Purkinje cell (primary cell): Measurements from ENCODE around the gene SLC35E4. TPM values are rescaled to one million over a fixed set of nuclear protein-coding genes. Genes with fewer than 3 reads are reported as not detected.

Source experiments
- polyA plus RNA-seq: library from polyadenylated mRNA; unstranded; fragments of >200 nt; fragmentation: Nextera tagmentation; gene quantifications from 2 replicates; pipeline ENCODE4 v1.2.1, GENCODE V29; 2014

Gene SLC35E4, protein sequence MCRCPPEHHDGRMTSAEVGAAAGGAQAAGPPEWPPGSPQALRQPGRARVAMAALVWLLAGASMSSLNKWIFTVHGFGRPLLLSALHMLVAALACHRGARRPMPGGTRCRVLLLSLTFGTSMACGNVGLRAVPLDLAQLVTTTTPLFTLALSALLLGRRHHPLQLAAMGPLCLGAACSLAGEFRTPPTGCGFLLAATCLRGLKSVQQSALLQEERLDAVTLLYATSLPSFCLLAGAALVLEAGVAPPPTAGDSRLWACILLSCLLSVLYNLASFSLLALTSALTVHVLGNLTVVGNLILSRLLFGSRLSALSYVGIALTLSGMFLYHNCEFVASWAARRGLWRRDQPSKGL
- 3.1 and 3.6 TPM in 2 replicates for polyA plus RNA-seq

GRCh38 chr22:30635273-30636225, at the start of gene SLC35E4:
Gene SLC35E4 (plus strand): TSS chr22:30635781. CDS start chr22:30636451, 670 bp downstream.

GRCh38 chr22:30591588-30592359, 43.8 kb upstream of the SLC35E4 start, which contains the start of gene PES1:
Gene PES1 (minus strand): TSS chr22:30591910. CDS start chr22:30591833, 77 bp downstream.

DNA sequence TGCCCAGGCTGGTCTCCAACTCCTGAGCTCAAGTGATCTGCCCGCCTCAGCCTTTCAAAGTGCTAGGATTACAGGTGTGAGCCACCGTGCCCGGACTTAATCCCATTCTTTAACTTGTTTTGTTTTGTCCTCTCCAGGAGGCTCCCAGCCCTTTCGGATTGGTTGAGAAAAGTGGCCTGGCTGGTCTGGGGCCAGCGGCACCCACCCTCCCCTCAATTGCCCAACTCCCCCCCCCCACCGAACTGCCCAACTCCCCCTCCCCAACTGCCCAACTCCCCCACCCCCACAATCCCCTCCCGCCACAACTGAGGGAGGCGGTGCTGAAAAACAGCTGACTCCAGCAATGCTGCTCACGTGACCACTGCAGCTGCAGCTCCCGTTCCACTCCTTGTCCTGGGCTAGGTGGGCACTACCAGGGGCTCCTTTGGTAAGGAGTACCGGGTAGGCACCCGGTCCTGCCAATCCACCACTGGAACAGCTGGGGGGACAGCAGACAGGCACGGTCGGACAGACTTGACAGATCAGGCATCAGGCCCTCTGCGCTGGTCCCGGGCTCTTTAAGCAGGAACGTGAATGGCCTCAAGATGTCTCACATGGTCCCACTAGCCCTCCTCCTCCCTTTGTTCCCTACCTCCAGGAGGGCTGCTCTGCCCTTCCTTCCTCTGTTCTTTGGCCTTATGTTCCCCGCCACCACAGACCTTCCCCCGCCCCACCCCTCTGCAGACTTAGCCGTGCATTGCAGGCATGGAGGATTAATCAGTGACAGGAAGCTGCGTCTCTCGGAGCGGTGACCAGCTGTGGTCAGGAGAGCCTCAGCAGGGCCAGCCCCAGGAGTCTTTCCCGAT, 28.9 kb upstream of the SLC35E4 start, which contains the start of gene TCN2:
TSS of gene TCN2 (plus strand) at position 720 of the 845 bp plus-strand sequence. CDS start 158 bp downstream, outside the sequence.

GRCh38 chr22:30667494-30668385, 32.2 kb downstream of the SLC35E4 start, which contains the start of gene DUSP18:
Gene DUSP18 (minus strand): TSS chr22:30667875. CDS start chr22:30664003, 3,872 bp downstream.

DNA sequence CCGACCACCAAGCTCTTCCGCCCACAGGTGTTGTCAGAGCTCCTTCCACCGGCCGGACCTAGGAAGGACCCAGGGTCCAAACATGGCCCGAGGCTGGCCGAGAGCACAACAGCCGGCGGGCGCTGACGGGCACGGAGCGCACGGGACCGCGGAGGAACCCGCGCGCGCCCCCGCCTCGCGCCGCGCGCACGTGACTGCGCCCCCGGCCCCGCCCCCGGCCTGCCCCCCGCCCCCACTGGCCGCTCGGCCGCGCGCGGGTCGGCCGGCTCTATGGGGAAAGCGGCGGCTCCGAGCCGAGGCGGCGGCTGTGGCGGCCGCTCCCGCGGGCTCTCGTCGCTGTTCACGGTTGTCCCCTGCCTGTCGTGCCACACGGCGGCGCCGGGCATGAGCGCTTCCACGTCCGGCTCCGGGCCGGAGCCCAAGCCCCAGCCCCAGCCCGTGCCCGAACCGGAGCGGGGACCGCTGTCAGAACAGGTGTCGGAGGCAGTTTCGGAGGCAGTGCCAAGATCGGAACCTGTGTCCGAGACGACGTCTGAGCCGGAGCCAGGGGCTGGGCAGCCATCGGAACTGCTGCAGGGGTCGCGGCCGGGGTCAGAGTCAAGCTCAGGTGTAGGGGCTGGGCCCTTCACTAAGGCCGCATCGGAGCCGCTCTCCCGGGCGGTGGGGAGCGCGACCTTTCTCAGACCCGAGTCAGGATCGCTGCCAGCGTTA, 59.2 kb downstream of the SLC35E4 start, which contains the start of gene OSBP2:
TSS of gene OSBP2 (plus strand) at position 235 of the 711 bp plus-strand sequence. CDS start at position 271, 36 bp downstream.

Other genes with a start within 250 kb of the SLC35E4 start
- 0.75 and 2.5 TPM in 2 replicates for gene RNF215, start 248.4 kb upstream of the SLC35E4 start, polyA plus RNA-seq
- gene SEC14L2, start 238.8 kb upstream of the SLC35E4 start, polyA plus RNA-seq: 1.5 TPM in 1 of 2 replicates, not detected in the other
- 1.9 and 5.8 TPM in 2 replicates for gene MTFP1, start 210.0 kb upstream of the SLC35E4 start, polyA plus RNA-seq
- not detected in 2 replicates for gene SEC14L3, start 163.8 kb upstream of the SLC35E4 start, polyA plus RNA-seq
- not detected in 2 replicates for gene SEC14L4, start 130.1 kb upstream of the SLC35E4 start, polyA plus RNA-seq
- 0.90 and 1.4 TPM in 2 replicates for gene SEC14L6, start 89.0 kb upstream of the SLC35E4 start, polyA plus RNA-seq
- 0.15 TPM in 1 of 2 replicates, not detected in the other for gene GAL3ST1, start 61.1 kb upstream of the SLC35E4 start, polyA plus RNA-seq
- gene PES1, start 43.9 kb upstream of the SLC35E4 start, polyA plus RNA-seq: 7.2 and 10.3 TPM in 2 replicates
- 1.4 and 5.3 TPM in 2 replicates for gene TCN2, start 28.6 kb upstream of the SLC35E4 start, polyA plus RNA-seq
- 5.0 and 8.8 TPM in 2 replicates for gene DUSP18, start 32.1 kb downstream of the SLC35E4 start, polyA plus RNA-seq
- gene OSBP2, start 59.1 kb downstream of the SLC35E4 start, polyA plus RNA-seq: 9.6 and 13.5 TPM in 2 replicates